ENCODE measurements around the gene CTSW. TPM values are rescaled to one million over a fixed set of nuclear protein-coding genes. Genes with fewer than 3 reads are reported as not detected.

CTSW gene
- polyA plus RNA-seq, 1 of the 3 experiments (the other 2 are of a cell fraction): 0.49 TPM

- DNase-seq: no peak
- H3K9me3 ChIP-seq: no peaks in the 10 kb centered on the region
- H3K4me1 ChIP-seq (ENCODE audit: control insufficient read depth in 1 of 2, insufficient read depth in 2 of 2, low read depth in 1 of 2, low read length in 1 of 2): peaks cover 19 to 21% of the 10 kb centered on the region in 2 experiments; a peak in 3 of 4 replicates
- H3K9me2 ChIP-seq: no peaks in the 10 kb centered on the region
- no peak overlapping the region for H3K4me2 ChIP-seq
- no peak overlapping the region for H3K27ac ChIP-seq (ENCODE audit: low read depth in 2 of 2, low read length in 1 of 2)
- peaks cover 56% of the 10 kb centered on the region for H3F3A ChIP-seq (replicated peaks; ENCODE audit: insufficient read depth)
- peaks cover 54 to 89% of the 10 kb centered on the region in 2 experiments for H3K36me3 ChIP-seq (replicated peaks in 1 of 2; ENCODE audit: control insufficient read depth in 1 of 2, insufficient read depth in 2 of 2, low read length in 1 of 2)
- H4K20me1 ChIP-seq (ENCODE audit: insufficient read depth): no peaks in the 10 kb centered on the region; the same call in 1 of the 2 replicates
- ChIA-PET POLR2A (interaction anchor here (1.4 to 1.5 kb wide), 2 partner anchors 15 to 18 kb away, joined by 3 to 5 read pairs; no protein-coding TSS in a partner anchor), CTCF (interaction anchor here (1.0 to 18.4 kb wide), 2 partner anchors 19 to 50 kb away, joined by 3 to 374 read pairs; partner anchors contain the start of genes CCDC85B, CTSW and FIBP)
- 94% methylated on average over 17 of the region's 21 CpGs for WGBS (ENCODE audit: low lambda C conversion rate)
- TF ChIP-seq CTCF (IDR thresholded peaks at IDR 0.05) (no peak), EP300 (IDR thresholded peaks at IDR 0.05; ENCODE audit: borderline replicate concordance in 1 of 2, low read depth in 1 of 2, low read length in 1 of 2) (no peak), FOSL2 (IDR thresholded peaks at IDR 0.05; ENCODE audit: borderline replicate concordance, low read depth) (no peak), REST (IDR thresholded peaks at IDR 0.05; ENCODE audit: low read depth, low read length) (no peak), USF1 (IDR thresholded peaks at IDR 0.05; ENCODE audit: borderline replicate concordance, low read depth) (no peak), MXI1 (IDR thresholded peaks at IDR 0.05; ENCODE audit: low read depth, low read length) (no peak), SMC3 (IDR thresholded peaks at IDR 0.05; ENCODE audit: low read depth, low read length) (no peak), RCOR1 (IDR thresholded peaks at IDR 0.05; ENCODE audit: low read length) (no peak), CHD2 (IDR thresholded peaks at IDR 0.05; ENCODE audit: low read length, partially characterized antibody) (no peak), FOXM1 (IDR thresholded peaks at IDR 0.05; ENCODE audit: low read depth) (no peak), POLR2AphosphoS5 (IDR thresholded peaks at IDR 0.05; ENCODE audit: low read depth, low read length) (no peak), TCF12 (IDR thresholded peaks at IDR 0.05) (no peak), TAF1 (IDR thresholded peaks at IDR 0.05; ENCODE audit: borderline replicate concordance, low read depth, low read length) (no peak), MAX (IDR thresholded peaks at IDR 0.05; ENCODE audit: low read depth) (no peak), MEF2A (IDR thresholded peaks at IDR 0.05; ENCODE audit: borderline replicate concordance, low read depth) (no peak), GABPA (IDR thresholded peaks at IDR 0.05; ENCODE audit: low read depth) (no peak)
- no peak overlapping the region for H3K9ac ChIP-seq
- H3K27me3 ChIP-seq (ENCODE audit: insufficient read depth): no peaks in the 10 kb centered on the region
- H2AFZ ChIP-seq (ENCODE audit: low read depth): no peak overlapping the region
- no peak overlapping the region for H3K4me3 ChIP-seq (ENCODE audit: low read depth in 2 of 2, low read length in 1 of 2)
- H3K79me2 ChIP-seq (ENCODE audit: insufficient read depth): peaks cover 50% of the 10 kb centered on the region
These were observed 12.9 kb upstream of the CTSW start for GRCh38 chr11:65866509-65867283.

All from SK-N-SH (cell line).